ENCODE data around the gene ARFGAP1. TPM values are rescaled to one million over a fixed set of nuclear protein-coding genes. Genes with fewer than 3 reads are reported as not detected.

ARFGAP1 gene
- total RNA-seq, 2 donors from 2014 or later = 108 to 128 TPM

GRCh38 chr20:63234693-63235398, 37.8 kb upstream of the ARFGAP1 start:
- DNase-seq = no peak
- peak overlapping the region; percentile 31 for H3K4me3 Mint-ChIP-seq
- H3K4me1 Mint-ChIP-seq = no peaks in the 10 kb centered on the region
- no peaks in the 10 kb centered on the region for H3K9me3 ChIP-seq (ENCODE audit: control insufficient read depth, low read length, poor library complexity, severe bottlenecking)
- peak; percentile 61 for ATAC-seq
- no peaks in the 10 kb centered on the region for H3K36me3 Mint-ChIP-seq (ENCODE audit: low read depth)
- H3K27ac Mint-ChIP-seq = no peak overlapping the region
- peaks cover 34% of the 10 kb centered on the region for H3K27me3 Mint-ChIP-seq

GRCh38 chr20:63235399-63235983, 37.1 kb upstream of the ARFGAP1 start, which contains the start of gene BIRC7:
Gene BIRC7, plus strand, starts transcription at chr20:63235905. Its CDS starts 192 bp downstream, at chr20:63236097.
- DNase-seq (no peak), ATAC-seq (no peak)
- Mint-ChIP-seq H3K4me3 (peak within 1 kb of the TSS; percentile 31), H3K4me1 (no peaks in the 10 kb centered on the region), H3K27ac (no peak within 1 kb of the TSS), H3K36me3 (ENCODE audit: low read depth) (no peaks in the 10 kb centered on the region), H3K27me3 (peaks cover 27% of the 10 kb centered on the region)
- H3K9me3 ChIP-seq (ENCODE audit: control insufficient read depth, low read length, poor library complexity, severe bottlenecking) = no peaks in the 10 kb centered on the region

- no peaks in the 10 kb centered on the region for H3K9me3 ChIP-seq (ENCODE audit: control insufficient read depth, low read length, poor library complexity, severe bottlenecking)
- DNase-seq (no peak), ATAC-seq (no peak)
- Mint-ChIP-seq H3K27ac (no peak overlapping the region), H3K4me3 (no peak overlapping the region), H3K27me3 (peaks cover 19% of the 10 kb centered on the region), H3K36me3 (ENCODE audit: low read depth) (no peaks in the 10 kb centered on the region), H3K4me1 (no peaks in the 10 kb centered on the region)
Observed at GRCh38 chr20:63236116-63236837, 36.3 kb upstream of the ARFGAP1 start.

- Mint-ChIP-seq H3K4me1 (no peaks in the 10 kb centered on the region), H3K36me3 (ENCODE audit: low read depth) (no peaks in the 10 kb centered on the region), H3K27ac (no peak overlapping the region), H3K4me3 (no peak overlapping the region), H3K27me3 (peaks cover 7% of the 10 kb centered on the region)
- DNase-seq (no peak), ATAC-seq (no peak)
- no peaks in the 10 kb centered on the region for H3K9me3 ChIP-seq (ENCODE audit: control insufficient read depth, low read length, poor library complexity, severe bottlenecking)
Observed at GRCh38 chr20:63238031-63238430, 34.6 kb upstream of the ARFGAP1 start.

- no peaks in the 10 kb centered on the region for H3K4me1 Mint-ChIP-seq
- H3K4me3 Mint-ChIP-seq = no peak overlapping the region
- no peaks in the 10 kb centered on the region for H3K36me3 Mint-ChIP-seq (ENCODE audit: low read depth)
- no peaks in the 10 kb centered on the region for H3K9me3 ChIP-seq (ENCODE audit: control insufficient read depth, low read length, poor library complexity, severe bottlenecking)
- no peak overlapping the region for H3K27ac Mint-ChIP-seq
- peaks cover 6% of the 10 kb centered on the region for H3K27me3 Mint-ChIP-seq
- ATAC-seq (no peak), DNase-seq (no peak)
Observed at GRCh38 chr20:63238514-63239125, 34.0 kb upstream of the ARFGAP1 start.

GRCh38 chr20:63239431-63239830, 33.2 kb upstream of the ARFGAP1 start:
- Mint-ChIP-seq H3K27me3 (peaks cover 14% of the 10 kb centered on the region), H3K4me1 (no peaks in the 10 kb centered on the region), H3K4me3 (no peak overlapping the region), H3K27ac (no peak overlapping the region), H3K36me3 (ENCODE audit: low read depth) (no peaks in the 10 kb centered on the region)
- DNase-seq (no peak), ATAC-seq (no peak)
- H3K9me3 ChIP-seq (ENCODE audit: control insufficient read depth, low read length, poor library complexity, severe bottlenecking) = no peaks in the 10 kb centered on the region

- Mint-ChIP-seq H3K4me1 (no peaks in the 10 kb centered on the region), H3K36me3 (ENCODE audit: low read depth) (no peaks in the 10 kb centered on the region), H3K27ac (no peak overlapping the region), H3K4me3 (no peak overlapping the region), H3K27me3 (peaks cover 17% of the 10 kb centered on the region)
- no peaks in the 10 kb centered on the region for H3K9me3 ChIP-seq (ENCODE audit: control insufficient read depth, low read length, poor library complexity, severe bottlenecking)
- ATAC-seq = no peak
- DNase-seq = no peak
Observed at GRCh38 chr20:63240004-63240403, 32.6 kb upstream of the ARFGAP1 start.

GRCh38 chr20:63241272-63241671, 31.3 kb upstream of the ARFGAP1 start:
- Mint-ChIP-seq H3K36me3 (ENCODE audit: low read depth) (peaks cover 2% of the 10 kb centered on the region), H3K4me1 (no peaks in the 10 kb centered on the region), H3K27ac (no peak overlapping the region), H3K4me3 (no peak overlapping the region), H3K27me3 (peaks cover 29% of the 10 kb centered on the region)
- no peak for ATAC-seq
- DNase-seq = no peak
- H3K9me3 ChIP-seq (ENCODE audit: control insufficient read depth, low read length, poor library complexity, severe bottlenecking) = no peaks in the 10 kb centered on the region

- Mint-ChIP-seq H3K27ac (no peak overlapping the region), H3K36me3 (ENCODE audit: low read depth) (peaks cover 2% of the 10 kb centered on the region), H3K27me3 (peaks cover 36% of the 10 kb centered on the region), H3K4me3 (no peak overlapping the region), H3K4me1 (no peaks in the 10 kb centered on the region)
- DNase-seq = no peak
- no peak for ATAC-seq
- H3K9me3 ChIP-seq (ENCODE audit: control insufficient read depth, low read length, poor library complexity, severe bottlenecking) = no peaks in the 10 kb centered on the region
Observed at GRCh38 chr20:63242736-63243135, 29.9 kb upstream of the ARFGAP1 start.

- DNase-seq (no peak), ATAC-seq (no peak)
- H3K27ac Mint-ChIP-seq = no peak overlapping the region
- H3K36me3 Mint-ChIP-seq (ENCODE audit: low read depth) = peaks cover 2% of the 10 kb centered on the region
- no peaks in the 10 kb centered on the region for H3K9me3 ChIP-seq (ENCODE audit: control insufficient read depth, low read length, poor library complexity, severe bottlenecking)
- peaks cover 42% of the 10 kb centered on the region for H3K27me3 Mint-ChIP-seq
- no peaks in the 10 kb centered on the region for H3K4me1 Mint-ChIP-seq
- H3K4me3 Mint-ChIP-seq = no peak overlapping the region
Observed at GRCh38 chr20:63243604-63244247, 28.9 kb upstream of the ARFGAP1 start.

GRCh38 chr20:63244468-63244867, 28.1 kb upstream of the ARFGAP1 start:
- no peaks in the 10 kb centered on the region for H3K4me1 Mint-ChIP-seq
- H3K36me3 Mint-ChIP-seq (ENCODE audit: low read depth) = peaks cover 2% of the 10 kb centered on the region
- H3K9me3 ChIP-seq (ENCODE audit: control insufficient read depth, low read length, poor library complexity, severe bottlenecking) = no peaks in the 10 kb centered on the region
- no peak overlapping the region for H3K27ac Mint-ChIP-seq
- H3K4me3 Mint-ChIP-seq = no peak overlapping the region
- no peak for ATAC-seq
- H3K27me3 Mint-ChIP-seq = peaks cover 49% of the 10 kb centered on the region
- no peak for DNase-seq

GRCh38 chr20:63246490-63247288, 25.9 kb upstream of the ARFGAP1 start:
- peaks cover 65% of the 10 kb centered on the region for H3K27me3 Mint-ChIP-seq
- H3K9me3 ChIP-seq (ENCODE audit: control insufficient read depth, low read length, poor library complexity, severe bottlenecking) = no peaks in the 10 kb centered on the region
- DNase-seq (no peak), ATAC-seq (no peak)
- no peak overlapping the region for H3K4me3 Mint-ChIP-seq
- no peaks in the 10 kb centered on the region for H3K4me1 Mint-ChIP-seq
- no peak overlapping the region for H3K27ac Mint-ChIP-seq
- H3K36me3 Mint-ChIP-seq (ENCODE audit: low read depth) = peaks cover 2% of the 10 kb centered on the region
